ENCODE results near the gene KIF5B. TPM values are rescaled to one million over a fixed set of nuclear protein-coding genes. Genes with fewer than 3 reads are reported as not detected.

Gene KIF5B
- total and polyA plus RNA-seq, 2 of the 8 experiments (the other 6 are each of a cell fraction or from before 2014, with no cell fraction given) = 9.8 to 68.4 TPM

DNA sequence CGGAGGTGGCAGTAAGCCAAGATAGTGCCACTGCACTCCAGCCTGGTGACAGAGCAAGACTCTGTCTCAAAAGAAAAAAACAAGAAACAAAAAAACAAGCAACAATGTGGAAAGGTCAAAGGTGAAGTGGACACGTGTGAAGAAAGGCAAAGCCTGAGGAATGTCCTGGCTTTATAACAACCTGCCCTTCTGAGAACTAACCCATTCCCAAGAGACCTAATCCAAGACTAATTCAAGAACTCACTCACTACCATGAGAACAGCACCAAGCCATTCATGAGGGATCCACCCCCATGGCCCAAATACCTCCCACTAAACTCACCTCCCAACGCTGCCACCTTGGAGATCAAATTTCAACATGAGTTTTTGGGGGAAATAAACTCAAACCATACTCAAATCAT is 47.5 kb upstream of the KIF5B start:
- no peak overlapping the region for H3K27ac ChIP-seq (ENCODE audit: low read depth, low read length)
- ChIA-PET CTCF (ENCODE audit: partially characterized antibody) (interaction anchor here (0.8 to 1.1 kb wide), 2 partner anchors 154 to 1340 kb away, joined by 3 read pairs; no protein-coding TSS in a partner anchor), POLR2A (ENCODE audit: partially characterized antibody) (interaction anchor here (0.9 kb wide), 1 partner anchor 18 kb away, joined by 4 read pairs; no protein-coding TSS in a partner anchor)
- no peak overlapping the region for H2BK20ac ChIP-seq (ENCODE audit: low read length)
- H2BK120ac ChIP-seq (replicated peaks; ENCODE audit: low read depth, low read length) = no peak overlapping the region
- H3K56ac ChIP-seq (replicated peaks; ENCODE audit: insufficient read length, low read depth, low read length) = no peak overlapping the region
- no peak overlapping the region for H2AK5ac ChIP-seq (ENCODE audit: low read depth, low read length)
- H2BK12ac ChIP-seq (ENCODE audit: low read depth, low read length) = no peak overlapping the region
- H3K9ac ChIP-seq (replicated peaks in 1 of 4; ENCODE audit: extremely low read depth in 1 of 4, low read depth in 3 of 4, low read length in 3 of 4) = no peak overlapping the region
- no peak overlapping the region for H2AFZ ChIP-seq (ENCODE audit: low read length)
- no peaks in the 10 kb centered on the region for H3K27me3 ChIP-seq (replicated peaks in 1 of 4; ENCODE audit: control insufficient read depth in 3 of 4, extremely low read depth in 1 of 4, insufficient read depth in 3 of 4, low read length in 3 of 4)
- H3K36me3 ChIP-seq (ENCODE audit: control insufficient read depth in 2 of 4, insufficient read depth in 4 of 4, low read length in 3 of 4) = no peaks in the 10 kb centered on the region
- WGBS, 2 experiments (ENCODE audit: extremely low coverage in 1 of 2, insufficient coverage in 1 of 2, insufficient read length in 1 of 2, insufficient replicate concordance in 2 of 2, low coverage in 1 of 2, low lambda C conversion rate in 2 of 2, missing lambda C conversion rate in 1 of 2) = 78% methylated on average over 3 of the region's 3 CpGs; no CpG with 5 or more reads in 1 of the 2 experiments
- no peaks in the 10 kb centered on the region for H3K4me1 ChIP-seq (replicated peaks in 1 of 4; ENCODE audit: control insufficient read depth in 3 of 4, insufficient read depth in 4 of 4, low read length in 3 of 4)
- H3K79me1 ChIP-seq (ENCODE audit: low read depth, low read length) = no peaks in the 10 kb centered on the region
- no peak overlapping the region for H4K5ac ChIP-seq (ENCODE audit: insufficient read length, low read depth, low read length)
- H3K79me2 ChIP-seq (ENCODE audit: control insufficient read depth in 1 of 2, insufficient read depth in 2 of 2, low read length in 2 of 2) = no peaks in the 10 kb centered on the region
- H3K14ac ChIP-seq (ENCODE audit: insufficient read length) = no peak overlapping the region
- H3K4me3 ChIP-seq (ENCODE audit: extremely low read depth in 1 of 4, insufficient read depth in 2 of 4, low read depth in 3 of 4, low read length in 4 of 4) = no peak overlapping the region
- no peak overlapping the region for H2BK5ac ChIP-seq (ENCODE audit: low read depth, low read length)
- no peak overlapping the region for H3K23ac ChIP-seq (ENCODE audit: insufficient read length)
- no peaks in the 10 kb centered on the region for H4K20me1 ChIP-seq (replicated peaks in 1 of 2; ENCODE audit: control insufficient read depth in 1 of 2, insufficient read depth in 2 of 2, low read length in 2 of 2)
- H3K23me2 ChIP-seq (ENCODE audit: low read depth, low read length) = no peaks in the 10 kb centered on the region
- H4K91ac ChIP-seq (replicated peaks; ENCODE audit: insufficient read length, low read length) = no peak overlapping the region
- no peak overlapping the region for H3K4ac ChIP-seq (replicated peaks; ENCODE audit: insufficient read length, low read depth, low read length)
- no peak overlapping the region for H3K18ac ChIP-seq (ENCODE audit: extremely low read depth, low read length)
- 0 out of 4 replicates have a peak, but pooled peaks cover 2 to 3% of the 10 kb centered on the region in 2 experiments for H3K9me3 ChIP-seq (ENCODE audit: insufficient read depth in 2 of 2, low read depth in 1 of 2, low read length in 1 of 2)
- H4K8ac ChIP-seq (ENCODE audit: extremely low read depth, insufficient read depth, low read length) = no peak overlapping the region
- DNase-seq (ENCODE audit: low read depth in 1 of 2, low spot score in 2 of 2) = no peak
- FAIRE-seq = no peak
- no peak overlapping the region for H2BK15ac ChIP-seq (ENCODE audit: low read length)
- no peak overlapping the region; a peak in 1 of 4 replicates for H3K4me2 ChIP-seq (ENCODE audit: insufficient read depth in 1 of 2, low read depth in 2 of 2, low read length in 2 of 2)
- TF ChIP-seq SIX5 (IDR thresholded peaks at IDR 0.05; ENCODE audit: low read depth, low read length) (no peak), SIN3A (conservative IDR thresholded peaks at IDR 0.05 in 1 of 2, IDR thresholded peaks at IDR 0.05 in 1 of 2; ENCODE audit: low read depth in 1 of 2, low read length in 2 of 2) (no peak)
